Panc1 (cell line): ENCODE data around the gene HAGHL.

ENCODE experiments used
- POLR2AphosphoS5 ChIP-seq: IDR thresholded peaks from 2 replicates; pipeline ENCODE4 v1.6.1; 2012; ENCODE audit warnings: mild to moderate bottlenecking, low read depth, low read length, moderate library complexity
- TF ChIP-seq, protein P1 (sequence below): fragments of 450-650 bp; IDR thresholded peaks from 2 replicates; pipeline ENCODE4 v1.5.1; 2017; ENCODE audit warnings: mild to moderate bottlenecking
- TF ChIP-seq, protein P2 (sequence below), 2 experiments: IDR thresholded peaks; 2 replicates each; pipeline ENCODE4 v1.6.1; 2011 to 2012; ENCODE audit warnings: low read depth in 2 of 2, control low read depth in 1 of 2, low read length in 1 of 2, mild to moderate bottlenecking in 1 of 2, moderate library complexity in 1 of 2; ENCODE audit not compliant: insufficient read depth in 1 of 2

GRCh38 chr16:709566-710499, 17.1 kb upstream of the HAGHL start:
- TF ChIP-seq, protein P1, sequence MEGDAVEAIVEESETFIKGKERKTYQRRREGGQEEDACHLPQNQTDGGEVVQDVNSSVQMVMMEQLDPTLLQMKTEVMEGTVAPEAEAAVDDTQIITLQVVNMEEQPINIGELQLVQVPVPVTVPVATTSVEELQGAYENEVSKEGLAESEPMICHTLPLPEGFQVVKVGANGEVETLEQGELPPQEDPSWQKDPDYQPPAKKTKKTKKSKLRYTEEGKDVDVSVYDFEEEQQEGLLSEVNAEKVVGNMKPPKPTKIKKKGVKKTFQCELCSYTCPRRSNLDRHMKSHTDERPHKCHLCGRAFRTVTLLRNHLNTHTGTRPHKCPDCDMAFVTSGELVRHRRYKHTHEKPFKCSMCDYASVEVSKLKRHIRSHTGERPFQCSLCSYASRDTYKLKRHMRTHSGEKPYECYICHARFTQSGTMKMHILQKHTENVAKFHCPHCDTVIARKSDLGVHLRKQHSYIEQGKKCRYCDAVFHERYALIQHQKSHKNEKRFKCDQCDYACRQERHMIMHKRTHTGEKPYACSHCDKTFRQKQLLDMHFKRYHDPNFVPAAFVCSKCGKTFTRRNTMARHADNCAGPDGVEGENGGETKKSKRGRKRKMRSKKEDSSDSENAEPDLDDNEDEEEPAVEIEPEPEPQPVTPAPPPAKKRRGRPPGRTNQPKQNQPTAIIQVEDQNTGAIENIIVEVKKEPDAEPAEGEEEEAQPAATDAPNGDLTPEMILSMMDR = peak; percentile 21; the same call in 1 of the 2 replicates
- TF ChIP-seq, protein P2, sequence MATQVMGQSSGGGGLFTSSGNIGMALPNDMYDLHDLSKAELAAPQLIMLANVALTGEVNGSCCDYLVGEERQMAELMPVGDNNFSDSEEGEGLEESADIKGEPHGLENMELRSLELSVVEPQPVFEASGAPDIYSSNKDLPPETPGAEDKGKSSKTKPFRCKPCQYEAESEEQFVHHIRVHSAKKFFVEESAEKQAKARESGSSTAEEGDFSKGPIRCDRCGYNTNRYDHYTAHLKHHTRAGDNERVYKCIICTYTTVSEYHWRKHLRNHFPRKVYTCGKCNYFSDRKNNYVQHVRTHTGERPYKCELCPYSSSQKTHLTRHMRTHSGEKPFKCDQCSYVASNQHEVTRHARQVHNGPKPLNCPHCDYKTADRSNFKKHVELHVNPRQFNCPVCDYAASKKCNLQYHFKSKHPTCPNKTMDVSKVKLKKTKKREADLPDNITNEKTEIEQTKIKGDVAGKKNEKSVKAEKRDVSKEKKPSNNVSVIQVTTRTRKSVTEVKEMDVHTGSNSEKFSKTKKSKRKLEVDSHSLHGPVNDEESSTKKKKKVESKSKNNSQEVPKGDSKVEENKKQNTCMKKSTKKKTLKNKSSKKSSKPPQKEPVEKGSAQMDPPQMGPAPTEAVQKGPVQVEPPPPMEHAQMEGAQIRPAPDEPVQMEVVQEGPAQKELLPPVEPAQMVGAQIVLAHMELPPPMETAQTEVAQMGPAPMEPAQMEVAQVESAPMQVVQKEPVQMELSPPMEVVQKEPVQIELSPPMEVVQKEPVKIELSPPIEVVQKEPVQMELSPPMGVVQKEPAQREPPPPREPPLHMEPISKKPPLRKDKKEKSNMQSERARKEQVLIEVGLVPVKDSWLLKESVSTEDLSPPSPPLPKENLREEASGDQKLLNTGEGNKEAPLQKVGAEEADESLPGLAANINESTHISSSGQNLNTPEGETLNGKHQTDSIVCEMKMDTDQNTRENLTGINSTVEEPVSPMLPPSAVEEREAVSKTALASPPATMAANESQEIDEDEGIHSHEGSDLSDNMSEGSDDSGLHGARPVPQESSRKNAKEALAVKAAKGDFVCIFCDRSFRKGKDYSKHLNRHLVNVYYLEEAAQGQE (IDR thresholded peaks at IDR 0.05; ENCODE audit: insufficient read depth in 1 of 2, low read depth in 2 of 2, low read length in 1 of 2) = no peak
- no peak for TF ChIP-seq POLR2AphosphoS5
